GM19463 (cell line): ENCODE data around the gene LAMTOR3.
"Not testable (repeated sequence)": the region's sequence is repeated elsewhere in the genome, so short reads cannot be mapped to it uniquely, and the experiment has no call there.

Source experiments
- ATAC-seq: cut with Tn5 transposase; IDR thresholded peaks from one replicate; pipeline ENCODE4 v1.9.1; 2021; ENCODE audit warnings: mild to moderate bottlenecking, moderate library complexity; ENCODE audit not compliant: unreplicated experiment

LAMTOR3 gene

GRCh38 chr4:99832758-99833157 lies 61.5 kb downstream of the LAMTOR3 start:
- ATAC-seq, result no peak

- ATAC-seq, result no peak
These were observed 61.9 kb downstream of the LAMTOR3 start for GRCh38 chr4:99832321-99832720.

GRCh38 chr4:99830051-99830450 lies 64.2 kb downstream of the LAMTOR3 start:
- not testable (repeated sequence) for ATAC-seq

GRCh38 chr4:99828477-99828876 lies 65.8 kb downstream of the LAMTOR3 start:
- ATAC-seq, result no peak
